Measurements from ENCODE around the gene CCDC40. TPM values are rescaled to one million over a fixed set of nuclear protein-coding genes. Genes with fewer than 3 reads are reported as not detected.

The CCDC40 gene
- total and polyA plus RNA-seq, 2 of the 13 experiments (the other 11 are each of a cell fraction or from before 2014, with no cell fraction given): 4.1 to 5.5 TPM

- TF ChIP-seq NFRKB (IDR thresholded peaks at IDR 0.05): no peak
- no peak for TF ChIP-seq MYNN (CRISPR knock-in tag; IDR thresholded peaks at IDR 0.05; ENCODE audit: low read depth)
- peak; percentile 13; the same call in 1 of the 2 replicates for TF ChIP-seq ZBTB7B (CRISPR knock-in tag; IDR thresholded peaks at IDR 0.05)
- peak; percentile 90 for TF ChIP-seq HOXA3 (CRISPR knock-in tag; IDR thresholded peaks at IDR 0.05)
- no peak for TF ChIP-seq ZNF264 (CRISPR knock-in tag; IDR thresholded peaks at IDR 0.05)
- peak; percentile 59; the same call in 1 of the 2 replicates for TF ChIP-seq UBTF (CRISPR knock-in tag; IDR thresholded peaks at IDR 0.05)
- TF ChIP-seq ZNF7 (CRISPR knock-in tag; IDR thresholded peaks at IDR 0.05): no peak
- TF ChIP-seq MTF1 (CRISPR knock-in tag; IDR thresholded peaks at IDR 0.05): no peak
- no peak; the same call in 1 of the 2 replicates for TF ChIP-seq TIGD3 (CRISPR knock-in tag; IDR thresholded peaks at IDR 0.05; ENCODE audit: borderline replicate concordance)
- TF ChIP-seq ZSCAN29 (CRISPR knock-in tag; conservative IDR thresholded peaks at IDR 0.05): no peak
- TF ChIP-seq TFAP4 (IDR thresholded peaks at IDR 0.05; ENCODE audit: borderline replicate concordance, low read depth): 0 out of 2 replicates have a peak, but pooled peaks have one; percentile 14
- TF ChIP-seq KIAA2018 (CRISPR knock-in tag; IDR thresholded peaks at IDR 0.05; ENCODE audit: borderline replicate concordance): no peak
- TF ChIP-seq XBP1 (CRISPR knock-in tag; IDR thresholded peaks at IDR 0.05): no peak
- 0 out of 2 replicates have a peak, but pooled peaks have one; percentile 83 for TF ChIP-seq ZNF354B (CRISPR knock-in tag; IDR thresholded peaks at IDR 0.05)
- TF ChIP-seq NONO (IDR thresholded peaks at IDR 0.05): no peak
- TF ChIP-seq NONO (CRISPR knock-in tag; conservative IDR thresholded peaks at IDR 0.05): peak; percentile 82
Measured at GRCh38 chr17:80101011-80101945, 64.8 kb downstream of the CCDC40 start, which contains the start of gene GAA (continued).
